Measurements from ENCODE around the gene HIVEP3.

- TF ChIP-seq CTCF (IDR thresholded peaks at IDR 0.05) (no peak), POLR2A (IDR thresholded peaks at IDR 0.05) (no peak)
Observed at GRCh38 chr1:41918450-41919043, at the start of gene HIVEP3.

All from lower leg skin (tissue), 3 donors.